ENCODE data around the gene MT1M.
"Not testable (repeated sequence)": the region's sequence is repeated elsewhere in the genome, so short reads cannot be mapped to it uniquely, and the experiment has no call there.

MT1M gene

GRCh38 chr16:56653218-56653617, 20.8 kb downstream of the MT1M start:
- no peaks in the 10 kb centered on the region for H3K36me3 ChIP-seq
- intact Hi-C loops (cut with DNase I; ENCODE audit: low total_unique reads), result no loop called here
- TF ChIP-seq CTCF (IDR thresholded peaks at IDR 0.05), result no peak
- no peaks in the 10 kb centered on the region for H3K9me3 ChIP-seq
- H3K4me3 ChIP-seq, result no peak overlapping the region
- DNase-seq, result no peak
- H3K27me3 ChIP-seq, result peaks cover 0 to 23% of the 10 kb centered on the region in 2 donors
- peaks cover 0 to 11% (median 5%) of the 10 kb centered on the region in 4 donors for H3K4me1 ChIP-seq
- no peak overlapping the region for H3K27ac ChIP-seq

- no peaks in the 10 kb centered on the region for H3K36me3 ChIP-seq
- intact Hi-C loops (cut with DNase I; ENCODE audit: low total_unique reads), result no loop called here
- DNase-seq, result peak; percentile 73 to 85
- H3K4me1 ChIP-seq, result peaks cover 0 to 24% (median 11%) of the 10 kb centered on the region in 4 donors
- no peaks in the 10 kb centered on the region for H3K9me3 ChIP-seq
- no peak within 1 kb of the TSS for H3K27ac ChIP-seq
- no peak for TF ChIP-seq CTCF (IDR thresholded peaks at IDR 0.05)
- peaks cover 0 to 40% of the 10 kb centered on the region in 2 donors for H3K27me3 ChIP-seq
- peak within 1 kb of the TSS; percentile 45 to 59 for H3K4me3 ChIP-seq
Measured at GRCh38 chr16:56657555-56658326, 25.3 kb downstream of the MT1M start, which contains the start of gene MT1F. MT1F (plus strand) TSS chr16:56657959; CDS start chr16:56658059, 100 bp downstream.

- Histone ChIP-seq H3K9me3 (no peaks in the 10 kb centered on the region), H3K27ac (no peak overlapping the region), H3K4me3 (peak overlapping the region; percentile 45 to 59), H3K27me3 (peaks cover 0 to 46% of the 10 kb centered on the region in 2 donors), H3K4me1 (peaks cover 0 to 29% (median 16%) of the 10 kb centered on the region in 4 donors), H3K36me3 (no peaks in the 10 kb centered on the region)
- no peak for TF ChIP-seq CTCF (IDR thresholded peaks at IDR 0.05)
- intact Hi-C loops (cut with DNase I; ENCODE audit: low total_unique reads), result no loop called here
- DNase-seq, result peak in 1 of 2 donors; percentile 82
Measured at GRCh38 chr16:56658327-56658875, 25.9 kb downstream of the MT1M start.

GRCh38 chr16:56662357-56663354, 30.2 kb downstream of the MT1M start:
- Histone ChIP-seq H3K27ac (no peak overlapping the region), H3K9me3 (no peaks in the 10 kb centered on the region), H3K27me3 (peaks cover 0 to 79% of the 10 kb centered on the region in 2 donors), H3K36me3 (no peaks in the 10 kb centered on the region), H3K4me1 (peaks cover 0 to 28% (median 15%) of the 10 kb centered on the region in 4 donors), H3K4me3 (no peak overlapping the region)
- TF ChIP-seq CTCF (IDR thresholded peaks at IDR 0.05), result no peak
- no peak for DNase-seq
- intact Hi-C loops (cut with DNase I; ENCODE audit: low total_unique reads), result no loop called here

- TF ChIP-seq CTCF (IDR thresholded peaks at IDR 0.05), result no peak
- DNase-seq, result no peak
- H3K27me3 ChIP-seq, result peaks cover 3 to 85% of the 10 kb centered on the region in 2 donors
Measured at GRCh38 chr16:56664506-56664905, 32.0 kb downstream of the MT1M start.

GRCh38 chr16:56665286-56666261, 33.1 kb downstream of the MT1M start:
- peaks cover 3 to 90% of the 10 kb centered on the region in 2 donors for H3K27me3 ChIP-seq
- not testable (repeated sequence) for H3K4me3 ChIP-seq

More at GRCh38 chr16:56664506-56664905, 32.0 kb downstream of the MT1M start:
- no peaks in the 10 kb centered on the region for H3K9me3 ChIP-seq
- H3K4me3 ChIP-seq, result no peak overlapping the region
- intact Hi-C loops (cut with DNase I; ENCODE audit: low total_unique reads), result no loop called here
- no peak overlapping the region for H3K27ac ChIP-seq
- no peaks in the 10 kb centered on the region for H3K36me3 ChIP-seq
- peaks cover 0 to 24% (median 20%) of the 10 kb centered on the region in 4 donors for H3K4me1 ChIP-seq

More at GRCh38 chr16:56665286-56666261, 33.1 kb downstream of the MT1M start:
- DNase-seq, H3K9me3 ChIP-seq, H3K27ac ChIP-seq, H3K36me3 ChIP-seq: not testable (repeated sequence)
- peaks cover 0 to 28% (median 23%) of the 10 kb centered on the region in 4 donors for H3K4me1 ChIP-seq
- intact Hi-C loops (cut with DNase I; ENCODE audit: low total_unique reads), result loop anchor here (5.0 kb wide), 1 partner anchor 37 kb away; no protein-coding TSS in a partner anchor
